KMS-11 (cell line): ENCODE measurements around the gene CCDC136.
A peak's percentile ranks its signal among the peaks of the same experiment; 100 is the strongest.

Source experiments
- H2AFZ ChIP-seq: fragments of 200-600 bp; sonication (generic); 2 replicates; pipeline ENCODE4 v1.6.1; 2016; ENCODE audit warnings: antibody characterized with exemption, mixed run types, low read depth
- H3K27ac ChIP-seq: fragments of 200-600 bp; sonication (generic); 2 replicates; pipeline ENCODE4 v1.6.1; 2016; ENCODE audit warnings: mild to moderate bottlenecking, mixed run types
- H3K27me3 ChIP-seq: fragments of 200-600 bp; sonication (generic); 2 replicates; pipeline ENCODE4 v1.6.1; 2017; ENCODE audit warnings: mild to moderate bottlenecking, low read depth, mixed run types, moderate library complexity; ENCODE audit not compliant: insufficient read depth
- H3K36me3 ChIP-seq: fragments of 200-600 bp; sonication (generic); 2 replicates; pipeline ENCODE4 v1.6.1; 2017; ENCODE audit warnings: mild to moderate bottlenecking, mixed run types; ENCODE audit not compliant: insufficient read depth
- H3K4me1 ChIP-seq: fragments of 200-600 bp; sonication (generic); 2 replicates; pipeline ENCODE4 v1.6.1; 2016; ENCODE audit warnings: mild to moderate bottlenecking, low read depth, mixed run types; ENCODE audit not compliant: poor library complexity, severe bottlenecking
- H3K4me2 ChIP-seq: fragments of 200-600 bp; sonication (generic); 2 replicates; pipeline ENCODE4 v1.7.0; 2016; ENCODE audit warnings: mild to moderate bottlenecking, mixed run types
- H3K4me3 ChIP-seq: fragments of 200-600 bp; sonication (generic); IDR thresholded peaks from 2 replicates; pipeline ENCODE4 v1.6.1; 2017; ENCODE audit warnings: low read depth, low read length, mixed read lengths; ENCODE audit not compliant: insufficient read depth
- H3K79me2 ChIP-seq: fragments of 200-600 bp; sonication (generic); 2 replicates; pipeline ENCODE4 v1.6.1; 2016; ENCODE audit warnings: low read depth, mixed run types; ENCODE audit not compliant: insufficient read depth
- H3K9ac ChIP-seq: fragments of 200-600 bp; sonication (generic); 2 replicates; pipeline ENCODE4 v1.6.1; 2016; ENCODE audit warnings: mild to moderate bottlenecking, mixed run types
- H4K20me1 ChIP-seq: fragments of 200-600 bp; sonication (generic); 2 replicates; pipeline ENCODE4 v1.6.1; 2016; ENCODE audit warnings: mild to moderate bottlenecking, mixed run types; ENCODE audit not compliant: insufficient read depth
- CTCF ChIP-seq: fragments of 200-600 bp; sonication (generic); conservative IDR thresholded peaks from 2 replicates; pipeline ENCODE4 v1.6.1; 2017; ENCODE audit warnings: low read depth, mild to moderate bottlenecking, antibody characterized with exemption, low read length, moderate library complexity, mixed read lengths

The CCDC136 gene

GRCh38 chr7:128791121-128791971 is at the start of gene CCDC136:
TSS of gene CCDC136 (plus strand) at chr7:128791968. CDS start at chr7:128792412, 444 bp downstream.
- Histone ChIP-seq H3K4me1 (peaks cover 10% of the 10 kb centered on the region), H4K20me1 (no peaks in the 10 kb centered on the region), H3K27ac (no peak within 1 kb of the TSS), H3K4me2 (peak within 1 kb of the TSS; percentile 88), H3K79me2 (no peaks in the 10 kb centered on the region), H3K27me3 (peaks cover 11% of the 10 kb centered on the region; the same call in 1 of the 2 replicates), H2AFZ (peak within 1 kb of the TSS; percentile 89), H3K4me3 (no peak within 1 kb of the TSS), H3K9ac (peak within 1 kb of the TSS; percentile 37; the same call in 1 of the 2 replicates), H3K36me3 (no peaks in the 10 kb centered on the region)
- TF ChIP-seq CTCF: no peak

- Histone ChIP-seq H3K27ac (no peak overlapping the region), H4K20me1 (peaks cover 23% of the 10 kb centered on the region; the same call in 1 of the 2 replicates), H3K36me3 (no peaks in the 10 kb centered on the region), H3K4me2 (no peak overlapping the region), H3K4me3 (no peak overlapping the region), H3K79me2 (peaks cover 80% of the 10 kb centered on the region), H2AFZ (no peak overlapping the region), H3K27me3 (no peaks in the 10 kb centered on the region), H3K9ac (no peak overlapping the region), H3K4me1 (peaks cover 22% of the 10 kb centered on the region)
- no peak for TF ChIP-seq CTCF
Observed at GRCh38 chr7:128742206-128742605, 49.6 kb upstream of the CCDC136 start.

GRCh38 chr7:128743112-128743772 is 48.5 kb upstream of the CCDC136 start:
- Histone ChIP-seq H2AFZ (no peak overlapping the region), H3K4me2 (no peak overlapping the region), H3K27me3 (no peaks in the 10 kb centered on the region), H3K9ac (no peak overlapping the region), H3K4me1 (peaks cover 19% of the 10 kb centered on the region), H4K20me1 (peaks cover 27% of the 10 kb centered on the region; the same call in 1 of the 2 replicates), H3K27ac (no peak overlapping the region), H3K36me3 (peaks cover 3% of the 10 kb centered on the region; the same call in 1 of the 2 replicates), H3K4me3 (no peak overlapping the region), H3K79me2 (peaks cover 88% of the 10 kb centered on the region)
- no peak for TF ChIP-seq CTCF

- Histone ChIP-seq H3K4me2 (no peak overlapping the region), H3K36me3 (peaks cover 8% of the 10 kb centered on the region; the same call in 1 of the 2 replicates), H4K20me1 (peaks cover 27% of the 10 kb centered on the region; the same call in 1 of the 2 replicates), H3K27ac (no peak overlapping the region), H3K4me3 (no peak overlapping the region), H3K4me1 (peaks cover 14% of the 10 kb centered on the region), H3K9ac (no peak overlapping the region), H2AFZ (no peak overlapping the region), H3K79me2 (peaks cover 97% of the 10 kb centered on the region), H3K27me3 (no peaks in the 10 kb centered on the region)
- TF ChIP-seq CTCF: no peak
Observed at GRCh38 chr7:128744366-128744905, 47.3 kb upstream of the CCDC136 start.
